Activated naive CD4-positive, alpha-beta T cell treated with anti-CD3 and anti-CD28 coated beads, Interleukin-2, amount 10 ng/mL, durations not matched to agents 5 hours and 36 hours (primary cell): ENCODE results near the gene ROR2. TPM values are rescaled to one million over a fixed set of nuclear protein-coding genes. Genes with fewer than 3 reads are reported as not detected.

Experiments
- microRNA-seq: library from miRNA; unstranded; fragments of <30 nt; microRNA quantifications from one replicate; pipeline ENCODE4 v1.2.0, GENCODE V29; 2022; ENCODE audit warnings: borderline microRNAs expressed, borderline replicate concordance
- total RNA-seq, 2 experiments: library from RNA; stranded (reverse); gene quantifications; one replicate each; pipeline ENCODE4 v1.2.3, GENCODE V29; 2021

ROR2 gene
- under 1 TPM in 1 of 2 experiments, not detected in 1; 0.07 TPM for total RNA-seq

GRCh38 chr9:91949946-91950664, at the start of gene ROR2:
Gene ROR2 (minus strand): TSS chr9:91950228.

Small RNA genes lying within 50 kb of the gene (microRNA-seq; reads per million reads assigned to microRNA genes)
- not detected for gene MIR3910-1
- not detected for gene MIR3910-2

Other genes starting within 250 kb of the ROR2 start
- 10 to 100 TPM; 43.8 to 51.9 TPM for gene SPTLC1, start 165.2 kb upstream of the ROR2 start, total RNA-seq